Daoy (cell line): ENCODE data around the gene IWS1. TPM values are rescaled to one million over a fixed set of nuclear protein-coding genes. Genes with fewer than 3 reads are reported as not detected.

ENCODE experiments used
- DNase-seq: peaks from one replicate; pipeline ENCODE4 v3.0.0-alpha.2; 2015; ENCODE audit warnings: low read depth
- total RNA-seq: library from RNA; depleted of rRNA; stranded (reverse); fragments of >200 nt; shearing (Covaris generic); gene quantifications from 2 replicates; pipeline ENCODE4 v1.2.3, GENCODE V29; 2014

IWS1 gene
- total RNA-seq, 1 experiment from 2014 or later: 54.6 TPM

DNA sequence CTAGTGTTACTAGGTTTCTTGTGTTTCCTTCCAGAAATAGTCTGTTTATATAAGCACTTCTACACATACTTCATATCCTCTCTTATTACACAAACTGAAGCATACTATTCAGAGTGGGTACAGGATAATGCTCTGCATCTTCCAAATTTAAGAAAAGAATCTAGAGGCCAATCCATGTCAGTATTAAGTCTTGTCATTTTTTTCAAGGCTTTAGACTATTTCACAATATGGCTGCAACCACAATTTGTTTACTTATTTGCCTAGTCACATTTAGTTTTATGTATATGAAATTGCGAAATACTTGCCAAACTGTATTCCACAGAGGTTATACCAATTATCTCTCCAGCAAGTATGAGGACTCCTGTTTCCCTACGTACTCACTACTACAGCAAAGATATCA, 27.9 kb downstream of the IWS1 start:
- DNase-seq: no peak

DNA sequence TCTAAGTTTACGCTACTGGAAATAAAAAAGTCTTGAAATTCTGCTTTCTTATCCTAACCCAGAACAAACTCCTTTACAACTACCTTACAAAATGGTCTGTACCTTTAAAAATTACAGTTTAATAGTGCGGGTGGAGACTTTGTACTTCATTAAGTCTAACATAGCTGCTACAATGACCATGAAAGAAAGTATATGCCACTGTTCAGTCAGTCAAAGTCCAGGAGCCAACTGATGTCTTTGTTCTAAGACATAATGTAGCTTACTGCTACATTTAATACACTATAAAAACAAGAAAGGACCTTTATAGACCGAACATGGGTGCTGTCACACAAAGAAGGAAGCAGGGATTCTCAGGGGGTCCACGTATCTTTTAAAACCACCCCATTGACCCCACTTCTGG, 36.0 kb downstream of the IWS1 start:
- no peak for DNase-seq

DNA sequence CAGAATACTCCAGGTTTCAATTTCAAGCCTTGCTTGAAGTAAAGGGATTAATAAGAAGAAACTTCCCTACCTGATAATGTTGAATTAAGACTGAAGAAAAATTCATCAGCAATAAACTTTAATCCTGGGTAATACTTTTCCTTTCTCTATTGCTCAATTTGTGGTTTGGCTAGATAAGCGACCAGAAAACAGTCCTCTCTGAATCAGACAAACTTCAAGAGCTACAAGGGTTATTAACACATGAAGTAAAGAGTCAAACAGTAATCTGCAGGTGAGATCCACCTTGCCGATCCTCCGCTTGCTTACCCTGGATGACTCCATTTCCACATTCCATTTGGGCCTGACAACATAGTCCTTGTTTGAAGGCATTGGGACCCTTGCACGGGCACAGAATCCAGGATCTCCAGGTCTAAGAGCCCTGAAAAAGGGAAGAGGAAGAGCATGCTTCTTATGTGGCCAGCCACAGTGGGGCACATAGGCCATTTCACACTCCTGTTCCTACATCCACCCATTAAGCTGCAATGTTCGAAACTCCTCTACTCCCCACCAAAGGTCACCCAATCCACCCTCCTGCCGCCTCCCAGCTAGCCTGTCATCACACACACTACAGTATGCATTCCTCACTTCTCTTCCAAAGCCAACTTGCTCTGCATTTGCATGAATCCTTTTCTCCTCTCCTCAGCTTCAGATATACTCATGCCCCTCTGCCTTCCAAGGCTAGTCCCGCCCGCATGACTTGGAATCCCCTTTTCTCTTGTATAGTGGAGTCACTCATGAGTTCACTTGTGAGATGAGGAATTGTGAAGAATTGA, 39.8 kb downstream of the IWS1 start:
- no peak for DNase-seq

DNA sequence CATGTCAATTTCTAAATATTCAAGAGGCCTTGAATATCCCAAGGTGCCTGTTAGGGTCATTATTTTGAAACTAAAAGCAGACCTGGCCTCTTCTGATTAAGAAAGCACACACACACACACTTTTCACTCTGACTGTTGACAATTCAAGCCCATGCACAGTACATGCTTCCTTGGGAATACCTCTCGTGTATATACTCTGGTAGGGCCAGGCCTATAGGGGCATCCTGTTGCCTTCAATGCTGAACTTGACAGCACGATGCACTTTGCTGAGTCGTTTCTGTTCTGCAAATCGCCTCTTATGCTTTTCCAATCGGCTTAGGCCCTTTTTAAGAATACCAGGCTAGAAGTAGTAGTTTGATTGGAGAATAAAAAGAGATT, 40.6 kb downstream of the IWS1 start:
- no peak for DNase-seq

DNA sequence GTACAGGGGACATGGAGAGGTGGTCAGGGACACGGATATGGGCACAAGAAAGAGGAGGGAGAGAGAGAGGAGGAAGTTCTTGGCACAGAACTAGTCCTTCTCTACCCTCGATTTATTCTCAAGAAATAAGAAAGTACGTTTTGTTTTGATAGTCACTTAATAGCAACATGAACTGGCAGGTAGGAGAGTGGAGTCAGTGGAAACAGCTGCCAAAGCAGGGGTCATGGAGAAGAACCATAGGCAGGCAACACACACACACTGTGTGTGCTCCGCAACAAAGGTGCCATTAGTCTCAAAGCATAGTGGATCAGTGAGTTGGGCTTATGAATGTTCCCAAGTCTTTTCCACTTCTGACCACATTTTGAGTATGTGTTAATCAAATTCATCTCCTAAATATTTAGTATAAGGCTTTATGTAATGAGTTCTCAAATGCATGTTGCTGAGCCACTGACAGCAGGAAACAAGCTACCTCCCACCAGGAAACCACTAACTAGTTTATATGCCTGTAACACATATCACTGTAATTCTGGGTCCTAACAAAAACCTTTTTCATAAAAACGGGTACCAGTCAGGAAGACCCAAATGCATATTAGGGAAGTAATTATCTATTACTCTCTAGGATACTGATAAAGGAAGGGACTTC, 41.1 kb downstream of the IWS1 start:
- no peak for DNase-seq

DNA sequence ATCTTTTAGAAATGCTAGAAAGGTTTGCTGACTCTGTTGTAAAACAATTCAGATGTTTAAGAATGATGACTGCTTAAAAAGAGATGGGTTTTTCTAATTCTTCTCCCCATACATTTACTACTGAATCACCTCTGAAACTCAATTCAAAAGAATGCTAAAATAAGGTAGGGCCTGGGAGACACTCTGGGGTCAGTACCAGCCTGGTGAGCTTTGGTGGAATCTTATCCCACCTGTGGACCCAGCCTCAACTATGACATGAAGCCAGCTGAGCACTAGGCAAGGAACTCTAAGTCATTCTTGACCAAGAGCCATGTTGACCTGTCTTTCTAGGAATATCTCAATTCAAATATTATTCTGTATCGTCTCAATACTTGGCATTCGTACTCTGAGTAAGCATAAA, 44.3 kb downstream of the IWS1 start:
- DNase-seq: no peak

DNA sequence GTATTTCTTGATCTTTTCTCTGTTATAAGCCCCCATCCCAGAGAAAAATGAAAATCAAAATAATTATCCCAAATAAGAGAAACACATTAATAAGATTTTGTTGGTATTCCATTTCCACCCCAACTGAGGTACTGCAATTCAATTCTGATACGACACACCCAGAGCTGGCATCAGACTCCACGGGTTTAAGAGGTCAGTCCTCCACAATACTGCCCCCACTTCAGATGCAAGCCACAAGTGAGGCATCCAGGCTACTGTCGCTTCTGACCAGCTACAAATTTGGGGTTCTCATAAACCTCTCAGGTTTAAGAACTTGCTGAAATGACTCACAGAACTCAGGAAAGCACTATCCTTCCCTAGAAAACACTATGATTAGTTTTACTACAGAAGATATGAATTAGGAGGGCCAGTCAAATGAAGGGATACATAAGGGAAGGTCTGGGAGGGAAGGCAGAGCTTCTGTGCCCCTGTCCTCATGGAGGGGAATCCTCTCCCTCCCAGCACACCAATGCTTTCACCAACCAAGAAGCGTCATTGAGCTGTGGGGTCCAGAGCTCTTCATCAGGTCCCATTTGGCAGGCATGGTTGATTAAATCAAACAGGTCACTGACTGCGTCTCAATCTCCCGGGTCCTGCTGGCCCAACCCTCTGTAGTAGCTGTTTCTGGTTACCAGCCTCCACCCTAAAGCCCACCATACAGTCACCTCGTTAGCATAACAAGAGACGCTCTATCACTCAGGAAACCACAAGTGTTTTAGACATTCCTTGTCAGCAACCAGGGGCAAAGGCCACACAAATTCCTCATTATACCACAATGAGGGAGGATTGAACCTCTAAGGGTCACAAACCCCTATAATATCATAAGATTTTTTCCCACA, 46.2 kb downstream of the IWS1 start:
- DNase-seq: no peak

DNA sequence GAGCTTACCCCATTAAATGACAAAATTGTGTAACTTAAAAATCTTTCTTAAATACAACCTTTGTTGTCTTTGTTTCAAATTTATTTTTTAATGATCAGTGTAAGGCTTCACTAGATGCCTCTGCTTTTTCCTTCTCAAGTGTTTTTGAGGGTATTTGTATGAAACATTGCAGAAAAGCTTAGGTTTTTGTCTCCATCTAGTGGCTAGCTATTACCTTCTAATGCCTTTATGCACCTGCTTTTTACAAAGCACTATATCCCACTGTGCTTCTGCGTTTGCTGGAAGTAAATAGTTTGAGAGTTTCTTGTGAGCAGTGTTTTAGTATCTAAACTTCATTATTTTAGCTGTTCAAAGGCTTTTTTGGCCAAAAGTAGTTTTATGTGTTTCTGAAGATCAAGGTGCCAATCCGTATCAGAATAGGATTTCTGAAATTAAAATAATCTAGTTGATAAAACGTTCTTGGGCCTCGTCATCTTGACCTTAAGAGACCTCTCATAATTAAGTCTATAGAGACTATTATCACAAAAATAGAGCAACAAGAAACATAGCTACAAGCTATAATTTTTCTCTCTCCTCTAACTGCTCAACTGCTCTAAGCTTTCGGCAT, 47.0 kb downstream of the IWS1 start:
- peak; percentile 24 for DNase-seq

DNA sequence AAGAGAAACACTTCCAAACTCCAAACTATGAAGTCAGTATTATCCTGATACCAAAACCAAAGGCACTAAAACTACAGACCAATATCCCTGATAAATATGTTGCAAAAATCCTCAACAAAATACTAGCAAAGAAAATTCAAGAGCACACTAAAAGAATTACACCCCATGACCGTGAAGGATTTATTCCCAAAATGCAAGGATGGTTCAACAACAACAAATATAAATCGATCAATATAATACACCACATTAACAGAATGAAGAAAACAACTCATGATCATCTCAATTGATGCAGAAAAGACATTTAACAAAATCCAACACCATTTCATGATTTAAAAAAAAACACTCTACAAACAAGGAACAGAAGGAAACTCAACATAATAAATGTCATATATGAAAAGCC, 50.5 kb downstream of the IWS1 start:
- DNase-seq: no peak

DNA sequence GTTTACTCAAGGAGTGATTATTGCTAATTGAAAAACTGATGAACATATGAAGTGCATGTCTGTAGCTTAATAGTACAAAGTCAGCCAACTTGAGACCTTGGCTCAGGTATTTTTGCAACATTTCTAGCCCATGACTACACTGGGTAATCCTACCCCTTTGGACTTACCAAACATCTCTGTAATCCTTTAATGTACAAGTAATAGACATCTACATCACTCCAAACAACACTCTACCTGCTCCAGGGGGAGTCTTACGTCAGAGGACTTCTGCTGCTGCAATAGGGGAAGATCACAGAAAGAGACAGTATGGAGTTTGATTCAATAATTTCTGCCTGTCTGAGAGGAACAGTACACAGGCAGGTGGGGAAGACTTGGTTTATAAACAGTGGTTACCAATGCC, 54.0 kb downstream of the IWS1 start:
- DNase-seq: no peak

DNA sequence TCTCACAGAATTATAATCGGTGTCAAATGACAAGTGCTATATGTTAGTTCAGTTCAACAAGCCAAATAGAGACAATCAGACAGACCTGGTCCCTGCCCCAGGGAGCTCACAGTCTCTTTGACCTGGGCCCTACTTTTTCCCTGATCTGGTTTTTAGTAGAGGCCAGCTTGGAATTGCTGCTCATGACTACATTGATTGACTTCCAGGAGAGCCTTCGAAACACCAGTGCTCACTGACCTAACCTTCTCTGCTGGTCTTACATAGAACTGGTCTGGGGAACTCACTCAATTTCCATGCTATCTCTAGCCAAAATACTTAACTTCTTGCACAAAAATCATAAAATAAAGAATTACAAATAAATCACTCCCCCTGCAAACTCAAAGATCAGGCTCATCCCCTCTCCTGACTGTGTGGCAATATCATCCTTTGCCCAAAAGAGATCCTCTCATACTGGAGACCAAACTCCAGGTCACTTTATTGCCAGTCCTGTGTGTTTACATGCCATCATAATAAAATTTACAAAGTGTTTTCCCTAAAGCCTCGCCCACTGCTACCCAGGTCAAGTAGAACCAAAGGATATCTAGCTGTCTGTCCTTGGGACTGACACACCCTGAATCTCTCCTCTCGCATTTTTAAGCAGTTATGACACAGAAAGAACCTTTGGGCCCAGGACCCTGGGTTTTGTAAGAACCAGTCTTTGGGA, 54.9 kb downstream of the IWS1 start:
- no peak for DNase-seq

DNA sequence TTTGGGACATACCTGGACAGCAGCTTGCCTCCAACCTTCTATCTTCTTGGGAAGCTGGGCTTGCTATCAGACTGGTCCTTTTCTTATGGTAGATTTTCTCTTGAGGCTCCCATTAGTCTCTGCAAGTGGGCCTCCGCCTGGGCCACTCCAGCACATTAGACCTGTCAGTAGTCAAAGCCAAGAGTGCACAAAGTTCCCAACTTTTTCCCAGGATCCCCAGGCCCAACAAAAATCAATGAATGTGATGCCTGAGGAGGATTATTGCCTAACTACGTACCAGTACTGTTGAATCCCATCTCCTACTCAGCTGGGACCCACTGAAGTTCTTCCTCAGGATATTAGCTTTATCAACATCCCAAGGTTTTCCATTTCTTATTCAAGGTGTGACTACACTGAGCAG, 56.3 kb downstream of the IWS1 start:
- no peak for DNase-seq

DNA sequence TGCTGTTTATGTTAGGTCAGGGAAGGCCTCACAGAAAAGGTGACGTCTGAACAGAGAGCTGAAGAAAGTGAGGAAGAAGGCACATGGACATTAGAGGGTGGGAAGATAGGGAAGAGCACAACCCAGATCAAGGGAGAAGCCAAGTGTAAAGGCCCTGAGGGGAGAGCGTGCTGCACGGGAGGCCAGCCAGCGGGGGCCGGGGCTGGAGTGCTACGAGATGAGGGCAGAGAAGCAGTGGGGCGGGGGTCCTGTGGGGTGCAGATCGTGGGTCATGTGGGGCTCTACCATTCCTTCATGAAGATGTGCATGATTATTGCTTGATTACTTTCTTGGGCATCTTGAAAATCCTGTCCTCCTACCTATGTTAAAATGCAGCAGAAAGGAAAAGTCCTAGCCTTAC, 57.2 kb downstream of the IWS1 start:
- no peak for DNase-seq

DNA sequence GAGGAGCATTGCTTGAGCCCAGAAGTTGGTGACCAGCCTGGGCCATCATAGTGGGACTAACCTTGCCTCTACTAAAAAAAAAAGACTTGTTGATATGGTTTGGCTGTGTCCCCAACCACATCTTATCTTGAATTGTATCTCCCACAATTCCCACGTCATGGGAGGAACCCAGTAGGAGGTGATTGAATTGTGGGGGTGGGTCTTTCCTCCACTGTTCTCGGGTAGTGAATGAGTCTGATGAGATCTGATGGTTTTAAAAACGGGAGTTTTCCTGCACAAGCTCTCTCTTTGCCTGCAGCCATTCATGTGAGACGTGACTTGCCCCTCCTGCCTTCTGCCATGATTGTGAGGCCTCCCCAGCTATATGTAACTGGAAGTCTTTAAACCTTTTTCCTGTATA, 61.0 kb downstream of the IWS1 start:
- no peak for DNase-seq

DNA sequence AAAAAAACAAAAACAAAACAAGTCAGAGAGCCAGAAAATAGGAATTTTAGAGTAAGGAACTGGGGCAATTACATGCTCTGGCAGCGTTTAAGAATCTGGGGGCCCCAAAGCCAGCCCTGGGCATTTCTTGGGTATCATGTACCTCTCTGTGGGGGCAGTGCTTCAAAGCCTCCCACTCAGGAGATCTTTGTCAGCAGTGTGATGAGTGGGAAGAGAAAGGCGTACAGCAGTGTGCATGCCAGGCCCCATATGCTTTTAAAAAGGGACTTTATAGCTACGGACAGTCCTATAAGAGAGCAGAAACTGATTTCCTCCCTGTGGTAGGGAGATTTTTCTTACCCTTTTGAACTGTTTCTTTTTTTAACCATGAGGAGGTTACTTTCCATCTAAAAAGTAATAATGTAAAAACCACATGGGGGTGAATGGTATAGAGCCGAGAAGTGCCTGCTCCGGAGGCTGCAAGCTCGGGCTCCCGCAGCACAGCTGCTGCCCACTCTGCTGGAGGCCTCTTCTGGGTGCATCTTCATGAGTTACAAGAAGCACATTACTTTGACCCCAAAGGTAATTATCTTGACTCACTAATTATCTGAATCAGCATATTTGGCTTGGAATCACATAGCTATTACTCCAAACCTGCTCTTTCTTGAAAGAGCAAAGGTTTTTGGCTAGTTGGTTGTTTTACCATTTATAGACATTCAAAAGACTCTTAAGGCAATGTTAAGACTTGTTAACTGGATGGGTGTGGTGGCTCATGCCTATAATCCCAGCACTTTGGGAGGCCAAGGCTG, 61.6 kb downstream of the IWS1 start:
- no peak for DNase-seq

DNA sequence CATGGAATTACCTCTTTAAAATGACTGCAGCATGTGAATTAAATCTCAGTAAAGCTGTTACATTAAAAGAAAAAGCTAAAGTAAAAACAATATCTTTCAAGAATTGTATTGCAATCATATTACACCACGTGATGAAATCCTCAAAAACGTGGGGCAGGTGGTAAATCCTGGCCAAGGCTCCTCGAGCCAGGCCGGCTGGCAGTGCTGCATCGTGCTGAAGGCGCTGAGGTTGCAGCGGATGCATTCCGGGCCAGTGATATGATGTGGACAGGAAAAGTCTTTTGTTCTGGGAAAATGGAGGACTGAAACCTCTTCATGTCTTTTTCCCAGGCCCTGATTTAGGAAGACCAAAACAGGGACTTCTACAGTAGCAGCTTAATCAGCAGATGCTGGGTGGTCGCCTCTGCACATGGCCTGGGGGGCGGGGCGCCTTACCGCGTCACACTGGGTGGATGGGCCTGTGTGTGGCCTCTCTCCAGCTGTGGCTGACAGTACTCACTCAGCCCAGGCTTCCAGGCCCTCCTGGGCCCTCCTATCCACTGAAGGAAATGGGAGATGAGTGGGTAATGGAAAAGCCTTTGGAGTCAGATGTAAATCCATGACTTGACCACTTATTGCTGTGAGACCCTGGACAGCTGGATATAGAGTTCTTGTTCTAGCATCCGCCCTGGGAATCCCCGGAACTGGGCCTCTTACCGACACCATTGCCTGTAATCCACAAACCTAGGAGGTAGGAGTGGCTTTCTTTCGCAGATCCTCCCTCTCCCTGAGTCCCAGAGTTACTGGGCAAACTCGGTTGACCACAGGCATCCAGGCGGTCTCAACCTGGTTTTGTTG, 62.9 kb downstream of the IWS1 start:
- peak; percentile 55 for DNase-seq

DNA sequence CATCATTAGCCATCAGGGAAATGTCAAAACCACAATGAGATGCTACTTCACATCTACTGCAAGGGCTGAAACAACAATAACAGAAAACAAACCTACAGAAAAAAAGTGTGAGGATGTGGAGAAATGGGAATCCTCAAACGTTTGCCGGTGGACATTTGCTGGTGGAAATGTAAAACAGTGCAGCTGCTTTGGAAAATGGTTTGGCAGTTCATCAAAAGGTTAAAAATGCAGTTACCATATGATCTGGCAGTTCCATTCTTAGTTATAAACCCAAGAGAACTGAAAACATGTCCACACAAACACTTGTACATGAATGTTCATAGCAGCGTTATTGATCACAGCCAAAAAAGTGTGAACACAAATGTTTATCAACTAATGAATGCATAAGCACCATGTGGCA, 63.8 kb downstream of the IWS1 start:
- DNase-seq: no peak

DNA sequence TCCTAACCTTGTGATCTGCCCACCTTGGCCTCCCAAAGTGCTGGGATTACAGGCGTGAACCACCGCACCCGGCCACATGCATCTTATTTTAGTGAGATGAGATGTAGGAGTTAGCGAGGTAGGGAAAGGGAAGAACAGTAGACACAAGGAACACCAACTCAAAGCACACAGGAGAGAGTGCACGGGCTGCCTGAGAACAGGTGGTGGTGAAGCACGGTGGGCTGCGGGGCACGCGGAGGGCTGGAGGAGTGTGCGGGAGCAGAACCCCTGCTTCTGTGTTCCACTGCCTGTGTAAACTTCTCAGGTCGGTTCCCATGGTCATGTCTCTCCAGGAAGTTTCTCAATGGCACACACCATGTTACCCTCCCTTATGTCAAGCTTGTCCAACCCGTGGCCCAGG, 69.3 kb downstream of the IWS1 start:
- DNase-seq: no peak

DNA sequence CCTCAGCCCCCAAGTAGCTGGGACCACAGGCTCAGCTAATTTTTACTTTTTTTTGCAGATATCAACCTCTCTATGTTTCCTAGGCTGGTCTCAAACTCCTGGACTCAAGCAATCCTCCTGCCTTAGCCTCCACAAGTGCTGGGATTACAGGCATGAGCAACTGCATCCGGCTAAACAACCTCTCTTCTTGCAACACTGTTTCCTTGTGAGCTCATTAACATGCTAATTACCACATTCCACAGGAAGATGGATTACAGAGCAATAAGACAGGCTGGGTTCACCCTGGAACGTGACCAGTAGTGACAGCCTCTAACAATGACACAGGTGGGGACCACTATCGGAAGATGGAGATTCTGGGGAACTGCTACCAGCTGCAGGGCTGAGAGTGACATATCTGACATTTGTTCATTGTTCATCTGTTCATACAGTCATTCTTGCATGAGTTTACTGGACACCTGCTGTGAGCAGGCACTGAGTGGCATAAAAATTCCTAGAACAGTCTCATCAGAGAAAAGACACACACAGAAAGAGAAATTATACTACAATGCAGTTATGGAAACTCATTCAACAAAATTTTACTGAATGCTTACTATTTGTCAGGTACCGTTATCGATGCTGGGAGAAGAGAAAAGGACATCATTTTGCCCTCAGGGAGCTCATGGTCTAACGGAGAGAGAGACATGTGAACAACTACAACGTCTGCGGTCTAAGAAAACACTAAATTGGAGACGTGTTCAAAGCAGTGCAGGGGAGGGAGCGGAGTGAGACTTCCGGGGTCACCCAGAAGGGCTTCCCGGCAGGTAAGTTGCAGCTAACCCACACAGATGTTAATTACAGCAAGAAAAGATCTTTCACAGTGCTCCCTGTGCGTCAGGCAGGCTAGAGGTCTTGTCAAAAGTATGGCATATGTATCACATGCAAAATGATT, 70.5 kb downstream of the IWS1 start:
- DNase-seq: no peak
